Endometrial microvascular endothelial cells (primary cell): Measurements from ENCODE around the gene RSBN1L. TPM values are rescaled to one million over a fixed set of nuclear protein-coding genes. Genes with fewer than 3 reads are reported as not detected.
"Not testable (repeated sequence)": the region's sequence is repeated elsewhere in the genome, so short reads cannot be mapped to it uniquely, and the experiment has no call there.

ENCODE experiments used
- in situ Hi-C: cut with HindIII; loops from 2 replicates; pipeline ENCODE4 v1.10.0; 2017; ENCODE audit warnings: low sequenced_read_pairs, low pct_unique_long_range_greater_than_20kb; ENCODE audit errors: inconsistent ontology term
- total RNA-seq: library from RNA; depleted of rRNA; stranded (reverse); fragments of >200 nt; gene quantifications from one replicate; pipeline ENCODE4 v1.2.3, GENCODE V29; 2015; ENCODE audit errors: inconsistent ontology term

RSBN1L gene
- total RNA-seq, 1 donor from 2014 or later, result 25.8 TPM

DNA sequence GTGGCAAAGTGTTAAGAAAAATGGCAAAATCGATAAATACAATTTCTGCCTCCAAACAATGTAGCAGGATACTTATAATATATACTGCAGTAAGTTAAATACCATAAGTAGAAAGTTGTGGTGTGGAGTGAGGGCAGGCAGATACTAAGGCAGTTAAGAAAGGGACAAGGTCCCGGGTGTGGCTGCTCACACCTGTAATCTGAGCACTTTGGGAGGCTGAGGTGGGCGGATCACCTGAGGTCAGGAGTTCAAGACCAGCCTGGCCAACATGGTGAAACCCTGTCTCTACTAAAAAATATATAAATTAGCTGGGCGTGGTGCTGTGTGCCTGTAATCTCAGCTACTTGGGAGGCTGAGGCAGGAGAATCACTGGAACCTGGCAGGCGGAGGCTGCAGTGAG, 21.3 kb downstream of the RSBN1L start:
- in situ Hi-C loops, result not testable (repeated sequence)

DNA sequence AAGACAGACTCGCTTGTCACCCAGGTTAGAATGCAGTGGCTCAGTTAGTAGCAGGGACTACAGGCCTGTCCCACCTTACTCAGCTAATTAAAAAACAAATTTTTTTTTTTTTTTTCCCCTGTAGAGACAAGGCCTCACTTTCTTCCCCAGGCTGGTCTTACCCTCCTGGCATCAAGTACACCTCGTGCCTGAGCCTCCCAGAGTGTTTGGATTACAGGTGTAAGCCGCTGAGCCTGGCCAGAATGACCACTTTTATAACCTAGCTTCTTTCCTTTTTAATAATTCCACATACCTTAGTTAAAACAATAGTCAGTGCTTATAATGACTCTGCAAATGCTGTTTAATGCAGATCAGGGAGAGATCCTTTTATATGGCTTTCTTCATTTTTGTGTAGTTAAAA, 31.3 kb downstream of the RSBN1L start:
- in situ Hi-C loops, result no loop called here

DNA sequence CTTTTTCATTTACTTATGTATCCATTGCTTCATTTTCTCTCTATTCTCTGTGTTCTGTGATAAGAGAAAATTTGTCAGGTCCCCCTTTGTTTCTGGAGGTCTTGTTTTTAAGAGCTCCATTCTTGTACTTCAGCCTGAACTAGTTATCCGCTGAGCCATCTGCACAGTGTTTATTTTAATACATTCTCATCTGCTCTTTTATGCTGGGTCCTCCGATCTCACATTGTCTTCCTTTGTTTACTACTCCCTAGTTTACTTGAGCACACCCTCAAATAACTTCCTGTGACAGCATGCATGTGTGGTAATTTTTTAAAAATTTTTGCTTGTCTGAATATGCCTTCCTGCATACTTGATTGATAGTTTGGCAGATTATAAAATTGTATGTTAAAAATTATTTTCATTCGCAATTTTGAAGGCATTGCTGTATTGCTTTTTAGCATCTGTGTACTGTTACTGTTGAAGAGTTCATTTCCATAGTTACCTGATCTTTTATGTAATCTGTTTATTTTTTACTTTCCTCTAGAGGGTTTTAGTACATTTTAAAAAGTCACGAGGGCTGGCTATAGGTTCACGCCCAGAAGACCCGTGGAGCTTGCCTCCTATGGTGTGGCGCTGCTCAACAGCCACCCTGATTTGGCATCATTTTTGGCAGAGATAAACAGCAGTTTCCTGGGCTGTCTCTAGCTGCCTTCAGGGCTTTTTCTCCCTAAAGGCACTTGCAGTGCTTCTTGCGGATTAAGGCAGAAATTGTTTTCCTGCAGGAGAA, 31.9 kb downstream of the RSBN1L start:
- in situ Hi-C loops, result no loop called here

DNA sequence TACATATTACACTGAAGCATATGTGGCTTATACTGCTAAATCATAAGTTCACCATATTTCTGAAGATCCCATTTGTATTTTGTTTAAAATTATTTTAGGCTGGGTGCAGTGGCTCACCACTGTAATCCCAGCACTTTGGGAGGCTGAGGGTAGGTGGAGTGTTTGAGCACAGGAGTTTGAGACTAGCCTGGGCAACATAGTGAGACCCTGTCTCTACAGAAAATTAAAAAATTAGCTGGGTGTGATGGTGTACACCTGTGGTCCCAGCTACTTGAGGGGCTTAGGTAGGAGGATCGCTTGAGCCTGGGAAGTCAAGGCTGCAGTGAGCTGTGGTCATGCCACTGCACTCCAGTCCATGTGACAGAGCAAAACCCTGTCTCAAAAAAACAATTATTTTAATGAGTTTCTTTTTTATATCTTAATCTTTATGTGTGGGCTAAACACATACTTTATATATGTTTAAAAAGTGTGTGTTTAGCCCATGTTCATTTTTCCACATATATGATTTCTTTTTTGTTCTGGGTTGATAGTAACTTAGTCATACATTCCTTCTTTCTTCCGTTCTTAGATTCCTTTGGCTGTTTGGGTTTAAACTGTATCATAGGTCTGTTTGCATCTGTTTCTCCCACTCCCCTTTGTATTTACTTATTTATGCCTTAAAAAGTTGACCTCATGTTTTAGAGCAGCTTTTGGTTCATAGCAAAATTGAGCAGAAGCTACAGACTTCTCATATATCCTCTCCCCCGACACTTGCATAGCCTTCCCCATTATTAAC, 33.5 kb downstream of the RSBN1L start:
- in situ Hi-C loops, result no loop called here

DNA sequence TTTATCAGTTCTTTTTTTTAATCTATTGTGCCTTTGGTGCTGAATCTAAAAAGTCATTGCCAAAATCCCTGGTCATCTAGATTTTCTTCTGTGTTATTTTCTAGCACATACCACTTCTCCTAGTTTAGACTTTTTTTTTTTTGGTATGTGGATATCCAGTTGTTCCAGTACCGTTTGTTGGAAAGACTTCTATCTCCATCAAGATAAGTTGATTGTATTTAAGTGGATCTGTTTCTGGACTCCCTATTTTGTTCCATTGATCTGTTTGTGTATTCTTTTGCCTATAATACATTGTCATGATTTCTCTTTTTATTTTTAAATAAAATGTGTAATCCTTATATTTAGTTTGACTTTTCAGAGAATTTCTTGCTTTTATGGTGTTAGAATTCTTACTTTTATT, 35.5 kb downstream of the RSBN1L start:
- in situ Hi-C loops, result no loop called here

DNA sequence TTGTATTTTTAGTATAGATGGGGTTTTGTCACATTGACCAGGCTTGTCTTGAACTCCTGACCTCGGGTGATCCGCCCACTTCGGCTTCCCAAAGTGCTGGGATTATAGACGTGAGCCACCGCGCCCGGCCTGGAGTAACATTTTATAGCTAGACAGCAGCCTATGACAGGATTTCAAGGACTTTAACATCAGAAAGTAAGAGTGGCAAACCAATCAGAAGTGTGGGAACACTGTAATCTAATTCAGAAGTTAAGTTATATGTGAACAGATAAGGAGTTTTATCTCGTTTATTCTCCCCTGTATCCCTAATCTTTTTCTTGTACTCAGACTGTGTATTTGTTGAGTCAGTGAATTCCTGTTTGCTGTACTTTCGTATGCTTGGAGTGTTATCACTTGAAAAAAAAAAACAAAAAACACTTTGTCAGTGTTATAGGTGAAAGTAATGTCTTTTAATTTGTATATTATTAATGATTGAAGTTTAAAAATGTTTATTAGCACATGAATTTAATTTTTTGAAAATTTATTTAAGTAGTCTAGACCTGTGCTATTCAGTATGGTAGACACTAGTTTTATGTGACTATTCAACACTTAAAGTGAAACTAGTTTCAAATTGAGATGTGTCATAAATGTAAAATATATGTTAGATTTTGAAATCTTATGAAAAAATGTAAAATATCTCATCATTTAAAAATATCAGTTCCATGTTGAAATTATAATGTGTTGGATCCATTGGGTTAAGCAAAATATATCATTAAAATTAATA, 38.6 kb downstream of the RSBN1L start:
- in situ Hi-C loops, result no loop called here

DNA sequence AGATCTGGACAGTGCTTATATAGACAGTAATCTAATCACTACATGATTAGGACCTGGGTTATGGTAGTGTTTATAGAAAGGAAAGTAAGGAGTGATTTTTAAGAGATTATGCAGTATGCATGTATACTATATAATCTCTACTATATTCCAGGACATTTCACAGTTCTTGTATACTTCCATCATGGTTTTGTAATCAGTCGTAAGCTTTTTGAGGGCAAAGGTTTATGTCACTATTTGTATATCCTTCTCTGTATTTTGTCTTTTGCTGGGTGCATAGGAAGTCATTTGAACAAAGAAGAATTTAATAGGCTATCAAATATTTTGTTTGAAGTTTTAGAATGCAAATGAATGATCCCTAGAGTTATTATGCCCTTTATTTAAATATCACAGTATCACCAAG, 39.2 kb downstream of the RSBN1L start:
- in situ Hi-C loops, result no loop called here

DNA sequence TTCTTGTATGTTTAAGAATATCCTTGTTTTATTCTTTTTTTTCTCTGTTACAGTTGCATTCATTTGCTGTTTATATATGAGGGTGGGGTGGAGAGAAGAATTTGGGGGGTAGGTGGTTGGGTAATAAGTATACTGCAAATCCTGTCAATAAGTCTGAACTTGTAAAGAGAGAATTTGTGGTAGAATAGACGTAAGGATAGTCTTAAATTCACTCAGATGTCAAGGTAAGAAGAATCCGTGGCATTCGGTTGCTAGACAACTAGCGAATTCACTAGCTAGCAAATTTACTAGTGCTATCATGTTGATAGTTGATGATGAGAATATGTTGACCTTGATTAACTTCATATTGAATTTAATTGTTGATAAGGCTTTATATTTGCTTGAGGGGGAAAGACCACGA, 40.7 kb downstream of the RSBN1L start:
- in situ Hi-C loops, result no loop called here

DNA sequence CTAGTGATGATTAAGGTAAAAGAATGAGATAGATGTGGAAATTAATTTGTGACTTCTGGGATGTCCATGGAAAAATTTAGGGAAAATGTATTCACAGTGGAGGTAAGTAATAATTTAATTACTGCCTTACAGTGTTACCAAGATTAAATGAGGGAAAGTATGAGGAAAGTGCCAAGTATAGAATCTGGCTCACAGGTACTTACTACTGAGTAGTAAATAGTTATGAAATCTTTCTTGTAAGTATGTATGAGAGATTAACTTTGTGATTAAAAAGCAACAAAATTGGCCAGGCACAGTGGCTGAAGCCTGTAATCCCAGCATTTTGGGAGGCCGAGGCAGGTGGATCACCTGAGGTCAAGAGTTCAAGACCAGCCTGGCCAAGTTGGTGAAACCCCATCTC, 42.1 kb downstream of the RSBN1L start:
- in situ Hi-C loops, result no loop called here

DNA sequence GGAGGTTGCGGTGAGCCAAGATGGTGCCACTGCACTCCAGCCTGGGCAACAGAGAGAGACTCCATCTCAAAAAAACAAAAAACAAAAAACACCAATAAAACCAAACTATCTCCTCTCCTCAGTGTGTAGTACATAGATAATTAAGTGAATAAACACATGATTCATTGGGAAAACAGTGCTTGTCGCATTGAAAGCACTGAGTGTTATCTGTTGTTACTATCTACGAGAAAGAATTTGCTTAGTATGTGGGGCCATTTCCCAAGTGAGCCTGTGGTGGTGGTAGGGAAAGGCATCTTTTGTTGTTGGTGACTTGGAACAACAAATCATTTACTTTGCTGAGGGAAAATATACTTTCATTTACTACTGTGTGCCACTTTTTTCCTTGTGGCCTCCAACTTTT, 42.6 kb downstream of the RSBN1L start:
- in situ Hi-C loops, result no loop called here

DNA sequence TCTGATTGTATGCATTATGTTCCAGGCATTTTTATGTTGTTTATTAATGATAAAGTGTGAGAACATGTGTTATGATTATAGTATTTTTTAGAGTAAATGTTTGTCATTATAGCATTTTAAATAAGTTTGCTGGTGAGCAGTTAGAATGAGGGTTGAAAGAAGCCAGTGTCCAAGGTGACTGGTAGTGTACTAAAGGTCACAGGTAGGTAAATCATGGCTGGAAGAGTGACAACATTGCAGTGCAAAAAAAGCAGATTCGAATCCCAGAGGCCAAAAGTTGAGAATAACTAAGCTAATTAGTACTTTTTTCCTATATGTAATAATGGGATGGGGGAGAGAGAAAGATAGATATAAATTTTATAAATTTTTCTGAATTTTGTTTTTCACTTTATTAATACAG, 44.0 kb downstream of the RSBN1L start:
- in situ Hi-C loops, result no loop called here

DNA sequence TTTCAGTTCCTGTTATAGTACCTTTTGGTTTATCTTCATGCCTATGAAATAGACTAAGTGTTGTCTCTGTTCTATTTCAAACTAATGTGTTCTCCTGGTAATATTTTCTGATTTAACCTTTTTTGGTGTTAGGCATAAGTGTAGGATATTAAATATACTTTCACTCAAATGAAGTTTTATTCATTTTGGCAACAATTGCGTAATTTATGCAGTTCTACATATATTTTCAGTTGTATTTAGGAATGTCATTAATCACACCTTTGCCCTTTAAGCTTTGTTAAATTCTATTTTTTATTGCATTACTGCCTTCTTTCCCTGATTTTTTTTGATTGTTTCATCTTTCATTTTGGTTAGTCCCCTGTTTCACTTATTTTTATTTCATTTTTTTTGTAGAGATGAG, 47.3 kb downstream of the RSBN1L start:
- in situ Hi-C loops, result no loop called here

DNA sequence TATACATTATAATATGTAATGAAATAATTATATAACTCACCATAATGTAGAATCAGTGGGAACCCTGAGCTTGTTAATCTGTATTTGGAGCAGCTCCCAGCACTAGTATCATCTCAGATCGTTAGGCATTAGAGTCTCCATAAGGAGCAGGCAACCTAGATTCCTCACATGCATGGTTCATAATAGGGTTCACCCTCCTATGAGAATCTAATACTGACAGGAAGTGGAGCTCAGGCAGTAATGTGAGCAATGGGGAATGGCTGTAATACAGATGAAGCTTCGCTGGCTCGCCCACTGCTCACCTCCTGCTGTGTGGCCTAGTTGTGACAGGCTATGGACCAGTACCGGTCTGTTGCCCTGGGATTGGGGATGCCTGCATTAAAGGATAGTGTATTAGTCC, 49.5 kb downstream of the RSBN1L start:
- in situ Hi-C loops, result no loop called here

DNA sequence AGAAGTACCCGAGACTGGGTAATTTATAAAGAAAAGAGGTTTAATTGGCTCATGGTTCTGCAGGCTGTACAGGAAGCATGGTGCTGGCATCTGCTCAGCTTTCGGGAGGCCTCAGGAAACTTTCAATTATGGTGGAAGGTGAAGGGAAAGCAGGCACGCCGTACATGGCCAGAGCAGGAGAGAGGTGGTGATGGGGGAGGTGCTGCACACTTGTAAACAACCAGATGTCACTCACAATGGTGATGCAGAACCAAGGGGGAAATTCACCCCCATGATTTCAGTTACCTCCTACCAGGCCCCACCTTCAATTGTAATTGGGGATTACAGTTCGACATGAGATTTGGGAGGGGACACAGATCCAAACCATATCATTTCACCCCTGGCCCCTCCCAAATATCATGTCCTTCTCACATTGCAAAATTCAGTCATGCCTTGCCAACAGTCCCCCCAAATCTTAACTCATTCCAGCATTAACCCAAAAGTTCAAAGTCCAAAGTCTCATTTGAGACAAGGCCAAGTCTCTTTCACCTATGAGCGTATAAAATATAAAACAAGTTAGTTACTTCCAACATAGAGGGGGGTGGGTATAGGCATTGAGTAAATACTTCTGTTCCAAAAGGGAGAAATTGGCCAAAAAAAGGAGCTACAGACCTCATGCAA, 50.0 kb downstream of the RSBN1L start:
- in situ Hi-C loops, result no loop called here

DNA sequence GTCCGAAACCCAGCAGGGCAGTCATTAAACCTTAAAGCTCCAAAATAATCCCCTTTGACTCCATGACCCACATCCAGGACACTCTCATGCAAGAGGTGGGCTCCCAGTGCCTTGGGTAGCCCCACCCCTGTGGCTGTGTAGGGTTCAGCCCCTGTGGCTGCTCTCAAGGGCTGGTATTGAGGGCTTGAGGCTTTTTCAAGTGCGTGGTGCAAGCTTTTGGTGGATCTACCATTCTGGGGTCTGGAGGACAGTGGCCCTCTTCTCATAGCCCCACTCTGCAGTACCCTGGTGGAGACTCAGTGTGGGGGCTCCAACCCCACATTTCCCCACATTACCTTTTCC, 50.5 kb downstream of the RSBN1L start:
- in situ Hi-C loops, result no loop called here

DNA sequence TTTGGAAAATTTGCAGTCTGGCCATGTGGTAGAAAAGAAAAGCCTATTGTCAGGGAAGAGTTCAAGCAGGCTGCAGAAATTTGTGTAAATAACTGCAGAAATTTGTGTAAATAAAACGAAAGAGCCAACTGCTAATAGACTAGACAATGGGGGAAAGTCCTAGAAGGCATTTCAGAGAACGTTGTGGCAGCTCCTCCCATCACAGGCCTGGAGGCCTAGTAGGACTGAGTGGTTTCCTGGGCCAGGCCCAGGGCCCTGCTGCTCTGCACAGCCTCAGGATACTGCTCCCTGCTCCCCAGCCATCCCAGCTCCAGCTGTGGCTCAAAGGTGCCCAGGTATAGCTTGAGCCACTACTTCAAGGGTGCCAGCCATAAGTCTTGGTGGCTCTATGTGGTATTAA, 50.9 kb downstream of the RSBN1L start:
- in situ Hi-C loops, result no loop called here

DNA sequence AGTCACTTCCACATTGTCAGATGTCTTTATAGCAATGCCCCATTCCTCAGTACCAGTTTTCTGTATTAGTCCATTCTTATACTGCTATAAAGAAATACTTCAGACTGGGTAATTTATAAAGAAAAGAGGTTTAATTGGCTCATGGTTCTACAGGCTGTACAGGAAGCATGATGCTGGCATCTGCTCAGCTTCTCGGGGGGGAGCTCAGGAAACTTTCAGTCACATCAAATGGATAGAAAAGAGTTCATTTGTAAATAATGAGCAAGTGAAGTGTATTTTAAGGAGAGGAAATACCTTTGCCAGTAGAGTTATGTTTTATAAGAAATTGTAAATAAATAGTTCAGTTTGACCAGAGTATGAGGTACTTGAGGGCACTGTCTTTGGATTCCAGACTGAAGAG, 51.5 kb downstream of the RSBN1L start:
- in situ Hi-C loops, result no loop called here

DNA sequence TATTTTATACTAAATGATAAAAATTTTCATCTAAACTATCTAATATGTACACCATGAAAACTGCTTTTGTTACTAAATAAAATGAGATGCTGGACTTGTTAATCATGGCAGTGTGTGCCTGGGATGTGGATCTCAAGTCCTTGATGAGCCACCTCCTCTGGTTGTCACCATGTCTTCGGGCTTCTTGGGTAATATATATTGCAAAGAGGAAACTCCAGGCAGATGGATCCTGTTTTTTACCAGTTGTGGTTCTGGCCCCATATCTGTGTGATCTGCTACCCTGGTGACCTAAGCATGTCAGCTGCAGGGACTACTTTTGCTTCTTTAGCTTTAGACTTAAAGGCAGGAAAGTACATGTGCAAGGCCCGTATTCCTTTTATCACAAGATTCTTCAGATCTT, 55.8 kb downstream of the RSBN1L start:
- in situ Hi-C loops, result no loop called here

DNA sequence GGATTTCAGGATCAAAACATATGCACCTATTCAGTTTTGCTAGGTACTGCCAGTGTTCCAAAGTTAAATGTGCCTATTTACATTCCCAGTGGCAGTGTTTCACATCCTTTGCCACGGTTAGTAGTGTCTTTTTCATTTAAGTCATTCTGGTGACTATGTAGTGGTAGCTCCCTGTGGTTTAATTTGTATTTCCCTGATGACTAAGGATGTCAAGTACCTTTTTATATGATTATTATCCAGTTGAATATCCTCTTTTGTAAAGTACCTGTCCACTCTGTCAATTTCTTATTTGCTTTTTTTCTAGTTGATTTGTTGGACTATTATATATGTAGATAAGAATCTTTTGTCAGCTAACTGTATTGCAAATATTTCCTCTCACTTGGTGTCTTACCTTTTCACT, 56.9 kb downstream of the RSBN1L start:
- in situ Hi-C loops, result no loop called here
